ENCODE measurements around the gene FOXP1.
A peak's percentile ranks its signal among the peaks of the same experiment; 100 is the strongest.

FOXP1 gene

DNA sequence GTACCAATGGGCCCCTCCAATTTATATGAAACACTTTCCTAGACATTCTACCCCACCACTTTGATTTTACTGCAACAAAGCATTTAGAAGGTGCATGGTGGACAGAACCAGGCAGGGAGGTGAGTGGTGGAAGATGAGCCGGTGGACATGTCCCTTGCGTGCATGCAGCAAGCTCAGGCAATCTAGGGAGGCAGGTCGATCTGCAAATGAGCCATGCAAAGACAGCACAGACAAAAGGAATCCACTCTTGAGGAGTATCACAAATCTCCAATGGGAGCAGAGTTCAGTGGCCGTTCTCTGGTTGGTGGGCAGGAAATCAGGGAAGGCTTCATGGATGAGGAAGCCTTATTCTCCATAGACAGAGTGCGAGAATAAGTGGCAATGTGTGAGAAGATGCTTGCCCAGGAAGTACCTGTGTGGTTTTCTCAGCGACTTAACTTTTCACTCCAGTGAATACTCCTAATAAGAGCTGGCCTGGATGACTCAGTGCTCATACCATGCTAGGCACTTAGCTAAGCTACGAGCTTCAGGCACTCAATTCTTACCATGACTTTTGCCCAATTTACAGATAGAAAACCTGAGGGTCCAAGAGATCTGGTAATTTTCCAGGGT lies 152.5 kb downstream of the FOXP1 start:
- DNase-seq (ENCODE audit: low read depth), result no peak

DNA sequence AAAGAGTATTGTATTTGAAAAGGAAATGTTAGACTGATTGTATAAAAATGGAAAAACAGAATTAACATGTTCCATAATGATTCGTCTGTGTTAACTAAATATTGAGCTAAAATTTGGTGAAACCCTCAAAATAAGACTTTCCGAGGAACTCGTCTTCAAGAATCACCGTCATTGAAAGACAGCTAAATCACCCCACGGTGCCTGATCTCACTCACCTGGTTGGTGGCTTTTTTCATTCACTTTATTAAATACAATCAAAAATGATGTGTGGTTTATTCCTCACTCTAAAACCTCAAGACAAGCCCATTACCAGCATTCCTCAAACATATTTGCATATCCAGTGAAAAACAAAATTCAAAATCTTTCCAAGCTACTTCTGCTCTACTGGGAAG lies 153.9 kb downstream of the FOXP1 start:
- DNase-seq (ENCODE audit: low read depth), result no peak
- no peak overlapping the region for H3K4me3 ChIP-seq (ENCODE audit: low read depth, low read length)
- TF ChIP-seq, protein P1, sequence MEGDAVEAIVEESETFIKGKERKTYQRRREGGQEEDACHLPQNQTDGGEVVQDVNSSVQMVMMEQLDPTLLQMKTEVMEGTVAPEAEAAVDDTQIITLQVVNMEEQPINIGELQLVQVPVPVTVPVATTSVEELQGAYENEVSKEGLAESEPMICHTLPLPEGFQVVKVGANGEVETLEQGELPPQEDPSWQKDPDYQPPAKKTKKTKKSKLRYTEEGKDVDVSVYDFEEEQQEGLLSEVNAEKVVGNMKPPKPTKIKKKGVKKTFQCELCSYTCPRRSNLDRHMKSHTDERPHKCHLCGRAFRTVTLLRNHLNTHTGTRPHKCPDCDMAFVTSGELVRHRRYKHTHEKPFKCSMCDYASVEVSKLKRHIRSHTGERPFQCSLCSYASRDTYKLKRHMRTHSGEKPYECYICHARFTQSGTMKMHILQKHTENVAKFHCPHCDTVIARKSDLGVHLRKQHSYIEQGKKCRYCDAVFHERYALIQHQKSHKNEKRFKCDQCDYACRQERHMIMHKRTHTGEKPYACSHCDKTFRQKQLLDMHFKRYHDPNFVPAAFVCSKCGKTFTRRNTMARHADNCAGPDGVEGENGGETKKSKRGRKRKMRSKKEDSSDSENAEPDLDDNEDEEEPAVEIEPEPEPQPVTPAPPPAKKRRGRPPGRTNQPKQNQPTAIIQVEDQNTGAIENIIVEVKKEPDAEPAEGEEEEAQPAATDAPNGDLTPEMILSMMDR (IDR thresholded peaks at IDR 0.05; ENCODE audit: low read depth, low read length, missing control alignments), result no peak

More for the DNA sequence above, 152.5 kb downstream of the FOXP1 start:
- no peak overlapping the region for H3K4me3 ChIP-seq (ENCODE audit: low read depth, low read length)
- TF ChIP-seq, protein P1 (IDR thresholded peaks at IDR 0.05; ENCODE audit: low read depth, low read length, missing control alignments), result no peak

DNA sequence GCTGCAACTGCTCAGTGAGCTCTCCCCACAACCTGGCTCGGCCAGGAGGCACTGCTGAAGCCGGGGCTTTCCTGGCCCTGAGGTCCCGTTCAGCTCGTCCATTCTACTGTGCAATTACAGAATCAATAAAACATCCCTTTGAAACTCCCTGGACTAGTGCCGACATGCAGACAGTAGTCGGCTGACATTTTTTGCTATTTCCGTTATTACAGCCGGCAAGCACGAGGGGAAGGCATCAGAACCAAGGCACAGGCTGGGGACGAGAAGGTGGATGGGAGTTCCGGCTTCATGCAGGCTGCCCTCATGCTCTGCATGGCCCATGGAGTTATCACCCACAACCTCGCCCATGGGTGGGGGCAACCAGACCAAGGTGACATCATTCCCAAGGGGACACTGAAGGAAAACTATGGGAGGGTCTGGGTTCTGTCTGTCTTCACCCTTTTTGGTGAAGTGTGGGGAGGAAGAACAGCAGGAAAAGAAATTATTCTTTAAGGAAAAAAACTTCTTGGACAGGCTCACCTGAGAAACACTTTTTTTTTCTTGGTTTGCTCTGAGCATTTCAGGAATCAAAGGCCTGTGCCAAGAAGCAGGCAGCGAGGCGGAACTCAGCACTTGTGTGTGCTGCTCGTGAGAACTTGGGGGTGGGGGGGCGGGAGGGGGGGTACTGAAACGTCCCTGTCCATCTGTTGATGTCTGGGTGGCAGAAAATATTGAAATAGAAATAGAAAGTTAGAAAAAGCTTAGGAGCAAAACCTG lies 154.5 kb downstream of the FOXP1 start:
- no peak overlapping the region for H3K4me3 ChIP-seq (ENCODE audit: low read depth, low read length)
- TF ChIP-seq, protein P1 (IDR thresholded peaks at IDR 0.05; ENCODE audit: low read depth, low read length, missing control alignments), result no peak
- DNase-seq (ENCODE audit: low read depth), result no peak

DNA sequence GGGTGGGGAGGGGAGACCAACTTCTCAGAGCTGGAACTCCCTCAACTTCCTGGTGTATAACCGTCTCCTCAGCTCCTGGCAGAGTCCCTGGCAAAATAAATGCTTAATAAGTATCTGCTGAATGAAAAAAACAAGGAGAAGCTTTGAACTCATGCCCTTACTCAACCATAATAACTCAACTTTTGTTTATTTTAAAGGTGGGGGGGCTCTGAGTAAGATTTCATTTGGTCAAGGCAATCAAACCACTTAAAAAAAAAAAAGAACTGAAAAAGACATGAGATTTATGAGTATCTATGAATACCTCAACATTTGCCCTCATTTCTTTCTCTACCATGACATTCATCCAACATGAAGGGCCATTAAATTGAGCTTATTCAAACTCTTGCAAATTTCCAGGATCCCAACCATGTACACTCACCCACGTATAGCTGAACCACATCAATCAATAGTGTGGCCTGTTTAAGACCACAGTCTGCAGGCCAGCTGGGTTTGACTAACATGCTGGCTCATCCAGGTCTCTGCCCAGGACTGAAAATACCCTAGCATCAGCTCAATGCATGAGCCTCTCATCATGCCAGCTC lies 157.9 kb downstream of the FOXP1 start:
- DNase-seq (ENCODE audit: low read depth), result no peak
- TF ChIP-seq, protein P1 (IDR thresholded peaks at IDR 0.05; ENCODE audit: low read depth, low read length, missing control alignments), result no peak
- H3K4me3 ChIP-seq (ENCODE audit: low read depth, low read length), result no peak overlapping the region

DNA sequence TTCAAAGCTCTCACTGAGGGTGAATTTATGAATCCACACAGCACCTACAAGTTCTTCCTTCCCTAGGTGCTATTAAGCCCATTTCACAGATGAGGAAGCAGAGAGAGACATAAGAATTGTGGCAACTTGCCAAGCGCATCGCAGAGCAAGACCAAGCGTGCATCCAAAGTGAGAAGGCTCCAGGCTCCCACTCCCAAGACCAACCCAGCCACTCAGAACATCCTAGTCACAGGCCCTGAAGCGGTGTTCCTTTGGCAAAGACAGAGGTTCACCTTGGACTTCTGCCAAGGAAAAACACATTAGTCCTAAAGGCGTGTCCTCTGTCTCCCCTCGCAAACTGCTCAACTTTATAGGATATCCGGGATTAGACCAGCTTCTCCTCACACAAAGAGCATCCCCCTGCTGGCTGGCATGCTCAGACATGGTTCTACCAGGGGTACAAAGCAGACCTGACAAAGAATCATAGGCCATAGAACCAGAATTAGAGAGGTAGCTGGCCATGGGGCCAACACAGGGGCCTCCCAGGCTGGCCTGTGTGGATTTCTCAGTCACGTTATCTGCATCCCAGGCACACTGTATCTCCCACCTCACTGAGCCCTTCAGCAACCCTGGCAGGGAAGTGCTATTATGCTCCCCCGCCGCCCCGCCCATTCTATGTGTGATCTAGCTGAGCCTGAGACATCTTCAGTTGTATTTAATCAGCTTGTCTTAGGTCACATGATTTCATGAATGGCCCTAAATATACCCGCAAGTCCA lies 160.2 kb downstream of the FOXP1 start:
- no peak for DNase-seq (ENCODE audit: low read depth)

DNA sequence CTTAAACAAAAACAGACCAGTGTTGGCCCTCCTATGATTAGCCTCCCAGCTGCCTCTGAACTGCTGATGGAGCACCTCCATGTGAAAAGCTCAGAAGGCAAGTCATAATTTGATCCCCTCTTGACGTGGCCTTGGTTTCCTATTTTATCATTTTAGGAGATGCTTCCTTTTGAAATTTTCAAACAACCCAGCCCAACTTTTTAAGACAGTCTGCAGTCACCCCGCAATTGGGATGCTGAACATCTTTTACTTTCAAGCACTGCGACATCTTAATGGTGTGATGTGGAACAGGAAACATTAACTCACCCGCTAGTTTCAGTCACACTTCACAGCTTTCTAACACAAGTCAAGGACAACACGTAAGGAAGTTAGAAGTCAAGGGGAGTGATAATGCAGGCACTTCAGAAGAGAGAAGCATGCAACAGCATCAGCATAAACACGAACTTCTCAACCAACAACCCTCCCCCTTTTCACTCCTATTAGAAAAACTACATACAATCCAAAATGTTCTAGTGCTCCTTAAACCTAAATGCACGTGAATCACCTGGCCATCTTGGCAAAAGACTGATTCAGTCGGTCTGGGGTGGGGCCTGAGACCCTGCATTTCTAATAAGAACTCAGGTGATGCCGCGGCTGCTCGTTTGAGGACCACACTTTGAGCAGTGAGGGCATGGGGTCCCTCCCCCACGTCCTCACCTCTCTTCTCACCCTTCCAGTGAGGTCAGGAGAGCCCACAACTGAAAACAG lies 161.5 kb downstream of the FOXP1 start:
- TF ChIP-seq, protein P1 (IDR thresholded peaks at IDR 0.05; ENCODE audit: low read depth, low read length, missing control alignments), result no peak
- peak; percentile 40 for DNase-seq (ENCODE audit: low read depth)
- no peak overlapping the region for H3K4me3 ChIP-seq (ENCODE audit: low read depth, low read length)

More for the DNA sequence above, 160.2 kb downstream of the FOXP1 start:
- TF ChIP-seq, protein P1 (IDR thresholded peaks at IDR 0.05; ENCODE audit: low read depth, low read length, missing control alignments), result no peak
- H3K4me3 ChIP-seq (ENCODE audit: low read depth, low read length), result no peak overlapping the region

Measured in GM12864 (cell line).